CD4-positive, alpha-beta T cell treated with Interferon gamma for 1 hour (primary cell): ENCODE results near the gene CUX1.

ENCODE experiments used
- DNase-seq: peaks from one replicate; pipeline ENCODE4 v3.0.0-alpha.2; 2020

CUX1 gene

DNA sequence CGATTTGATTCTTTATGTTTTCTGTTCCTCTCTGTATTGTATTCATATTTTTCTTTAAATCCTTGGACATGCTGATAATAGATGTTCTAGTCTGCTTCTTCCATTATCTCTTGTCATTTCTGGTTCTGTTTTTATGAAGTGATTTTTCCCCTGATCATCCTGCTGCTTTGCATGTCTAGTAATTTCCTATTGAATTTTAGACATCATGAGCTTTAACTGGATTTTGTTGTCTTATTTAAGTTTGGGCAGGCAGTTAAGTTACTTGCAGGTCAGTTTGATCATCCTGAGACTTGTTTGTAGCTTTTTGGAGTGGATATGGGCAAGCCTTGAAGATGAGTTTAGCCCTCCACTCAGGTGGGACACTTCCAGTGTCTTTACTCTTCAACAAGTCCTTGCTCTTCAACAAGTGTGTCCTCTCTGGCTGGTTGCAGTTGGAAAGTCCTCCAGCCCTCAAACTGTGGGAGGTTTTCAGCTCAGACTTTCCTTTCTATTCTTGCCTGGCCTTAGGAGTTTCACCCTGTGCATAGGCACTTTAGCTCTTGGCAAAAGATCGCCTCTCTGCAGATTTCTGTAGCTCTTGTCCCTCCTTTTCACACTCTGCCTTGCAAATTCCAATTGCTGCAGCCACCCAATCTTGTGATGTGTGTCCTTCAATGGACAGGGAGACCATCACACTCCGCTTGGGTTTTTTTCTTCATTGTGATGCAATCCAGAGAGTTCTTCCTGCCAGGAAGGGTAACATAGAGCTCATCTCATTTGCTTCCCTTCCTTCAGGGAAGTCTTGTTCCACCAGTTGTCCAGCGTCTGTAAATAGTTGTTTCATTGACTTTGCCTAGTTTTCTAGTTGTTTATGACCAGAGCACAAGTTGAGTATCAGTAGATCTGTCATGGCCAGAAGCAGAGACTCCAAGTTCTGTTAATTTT lies 272.0 kb downstream of the CUX1 start:
- DNase-seq: no peak

DNA sequence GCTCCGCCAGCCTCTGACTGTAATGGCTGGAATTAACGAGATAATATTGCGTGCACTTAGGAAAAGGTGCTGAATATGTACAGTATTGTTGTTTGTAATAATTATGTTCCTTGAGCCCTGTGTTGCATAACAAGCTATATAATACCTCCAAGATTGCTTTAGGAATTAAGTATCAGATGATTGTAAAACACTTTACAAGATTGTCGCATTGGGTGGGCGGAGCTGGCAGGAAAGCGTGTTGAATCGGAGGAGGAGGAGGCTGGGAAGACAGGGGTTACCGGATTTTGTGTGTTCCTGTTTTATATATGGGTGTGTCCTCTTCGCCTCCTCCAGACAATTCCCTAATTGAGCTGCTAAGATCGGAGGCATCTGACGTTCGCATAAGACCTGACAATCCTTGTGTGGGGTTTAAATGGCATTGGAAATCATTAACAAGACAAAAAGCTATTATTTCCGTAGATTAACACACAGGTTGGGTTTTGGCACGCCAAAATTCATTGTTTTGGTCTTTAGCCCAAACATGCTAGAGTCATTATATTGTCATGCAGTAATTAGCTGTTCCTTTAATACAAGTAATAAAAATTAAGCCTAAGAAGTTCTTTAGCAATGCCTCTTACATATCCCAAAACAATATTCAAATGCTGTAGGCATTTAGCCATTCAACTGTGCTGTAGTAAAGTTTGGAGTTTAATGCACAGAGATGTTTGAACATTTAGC lies 276.3 kb downstream of the CUX1 start:
- DNase-seq: no peak

DNA sequence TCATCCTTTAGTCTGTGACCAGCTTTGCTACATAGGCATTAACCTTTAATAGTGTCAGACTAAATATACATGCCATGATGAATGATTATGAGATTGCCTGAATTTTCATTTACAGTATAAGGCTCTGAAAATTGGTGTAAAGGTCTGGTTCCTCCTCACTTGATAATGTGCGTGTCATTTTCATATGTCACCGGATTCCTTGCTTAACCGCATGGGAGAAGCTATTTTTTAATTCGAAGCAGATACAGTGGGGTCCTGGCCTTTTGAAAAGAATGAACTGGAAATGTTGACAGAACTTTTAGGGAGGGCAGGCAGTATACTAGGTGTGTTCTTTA lies 276.9 kb downstream of the CUX1 start:
- no peak for DNase-seq

DNA sequence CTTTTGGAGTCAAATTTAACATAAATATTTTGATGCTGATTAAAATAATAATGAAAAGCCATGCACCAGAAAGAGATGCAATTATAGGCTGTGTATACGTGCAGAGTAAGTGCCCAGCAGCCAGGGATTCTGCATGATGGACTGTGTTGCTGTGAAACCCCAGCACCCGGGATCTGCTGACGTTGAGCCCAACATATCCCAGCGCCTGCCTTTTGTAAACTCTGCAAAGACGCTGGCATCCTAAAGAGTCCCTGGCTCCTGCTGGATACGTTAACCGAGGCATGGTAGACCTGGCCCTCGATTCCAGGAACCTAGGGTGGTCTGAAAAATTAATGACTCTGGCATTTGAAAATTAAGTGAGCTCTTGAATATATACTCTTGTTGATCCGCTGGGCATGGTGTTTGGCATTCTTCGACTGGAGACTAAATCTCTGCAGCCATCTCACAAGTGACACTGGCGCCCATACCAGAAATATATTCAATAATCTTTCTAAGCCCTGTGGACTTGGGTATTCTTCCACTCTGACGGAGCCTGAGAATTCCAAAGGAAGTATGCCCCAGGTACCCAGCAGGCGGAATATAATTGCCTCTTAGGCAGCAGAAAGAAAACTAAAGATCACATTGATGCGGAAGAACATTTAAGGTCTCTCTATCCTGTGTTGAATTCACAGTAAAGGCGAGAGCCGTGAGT lies 278.0 kb downstream of the CUX1 start:
- DNase-seq: no peak

DNA sequence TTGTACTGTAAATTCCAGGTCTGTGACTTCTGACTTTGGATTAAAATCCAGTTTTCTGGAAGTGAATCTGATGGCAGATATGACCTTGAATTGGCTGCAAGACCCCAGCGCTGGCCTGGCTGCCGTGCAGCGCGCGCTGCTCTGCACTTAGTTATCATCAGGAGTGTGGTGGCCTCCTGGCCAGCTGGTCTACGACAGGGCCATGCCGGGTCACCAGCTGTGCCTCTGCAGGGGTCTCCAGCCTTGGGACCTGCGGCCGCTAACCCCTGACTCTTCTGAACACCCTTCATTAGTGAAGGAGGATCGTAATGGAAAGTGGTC lies 278.5 kb downstream of the CUX1 start:
- DNase-seq: no peak

DNA sequence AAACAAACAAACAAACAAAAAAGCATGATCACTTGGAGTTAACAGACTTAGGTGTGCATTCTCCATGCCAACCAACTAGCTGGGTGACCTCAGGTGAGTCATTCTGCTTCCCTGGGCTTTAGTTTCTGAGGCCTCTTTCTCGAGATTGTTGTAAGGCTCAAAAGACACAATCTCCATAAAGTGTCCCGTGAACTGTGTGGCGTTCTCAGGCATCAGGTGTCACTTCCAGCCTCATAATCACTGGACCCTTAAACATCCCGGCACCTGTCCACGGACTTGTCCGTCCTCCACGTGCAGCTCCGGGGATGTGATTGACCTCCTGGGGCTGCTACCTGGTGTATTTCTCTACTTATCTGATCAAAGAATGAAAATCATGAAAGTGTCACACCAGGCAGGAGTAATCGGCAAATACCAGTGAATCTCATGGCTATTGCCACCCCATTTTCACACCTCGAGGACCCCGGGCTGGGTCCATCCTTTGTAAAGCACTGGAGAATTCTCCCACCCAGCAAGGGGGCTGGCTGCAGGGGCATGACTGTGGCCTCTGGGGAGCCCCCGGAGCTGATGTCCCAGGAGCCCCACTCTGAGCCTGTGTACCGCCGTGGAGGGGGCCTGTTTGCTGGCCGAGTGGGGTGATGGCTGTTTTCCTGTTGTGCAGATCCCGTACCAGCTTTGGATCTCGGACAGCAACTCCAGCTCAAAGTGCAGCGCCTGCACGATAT lies 279.4 kb downstream of the CUX1 start:
- DNase-seq: no peak

DNA sequence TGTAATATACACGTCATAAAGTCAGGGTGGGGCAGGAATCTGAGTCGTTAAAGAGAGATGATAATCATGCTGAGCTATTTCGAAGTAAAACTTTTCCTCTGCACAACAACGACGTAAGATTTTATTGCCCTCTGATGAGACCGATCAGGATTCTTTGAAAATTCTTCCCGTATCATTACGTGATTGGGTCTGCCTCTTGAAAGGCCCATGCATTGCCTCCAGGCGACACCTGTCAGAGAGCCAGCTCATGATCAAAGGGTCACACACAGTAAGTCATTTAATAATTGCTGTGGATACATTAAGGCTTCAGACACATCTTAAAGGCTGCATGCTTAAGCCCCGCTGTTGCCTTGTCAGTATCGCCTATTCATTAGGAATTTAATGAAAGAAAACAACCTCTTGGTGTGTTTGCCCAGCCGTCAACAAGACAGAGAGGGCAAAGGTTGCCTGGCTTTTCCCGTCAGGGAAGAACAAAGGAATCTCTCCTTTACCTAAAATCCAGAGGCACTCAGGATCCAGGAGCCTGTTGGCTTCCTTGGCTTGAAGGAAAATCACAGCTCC lies 280.3 kb downstream of the CUX1 start:
- DNase-seq: no peak

DNA sequence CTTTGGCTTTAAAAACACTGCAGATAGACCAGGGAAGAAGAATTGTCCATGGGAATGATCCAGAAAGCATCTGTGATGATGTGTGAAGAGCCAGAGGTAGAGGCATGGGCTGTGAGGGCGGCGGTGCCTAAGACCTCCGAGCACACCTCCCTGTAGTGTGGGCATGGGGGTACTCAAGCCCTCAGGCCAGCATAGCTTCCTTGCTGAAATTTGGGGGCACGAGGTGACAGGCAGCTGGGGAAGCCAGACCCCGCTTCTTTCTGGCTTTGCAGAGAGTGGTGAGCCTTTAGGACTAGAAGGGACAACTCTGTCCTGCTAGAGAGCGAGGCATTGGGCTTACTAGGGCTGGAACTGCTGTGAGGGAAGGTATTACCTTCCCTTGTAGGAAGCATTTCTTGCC lies 281.6 kb downstream of the CUX1 start:
- DNase-seq: no peak

DNA sequence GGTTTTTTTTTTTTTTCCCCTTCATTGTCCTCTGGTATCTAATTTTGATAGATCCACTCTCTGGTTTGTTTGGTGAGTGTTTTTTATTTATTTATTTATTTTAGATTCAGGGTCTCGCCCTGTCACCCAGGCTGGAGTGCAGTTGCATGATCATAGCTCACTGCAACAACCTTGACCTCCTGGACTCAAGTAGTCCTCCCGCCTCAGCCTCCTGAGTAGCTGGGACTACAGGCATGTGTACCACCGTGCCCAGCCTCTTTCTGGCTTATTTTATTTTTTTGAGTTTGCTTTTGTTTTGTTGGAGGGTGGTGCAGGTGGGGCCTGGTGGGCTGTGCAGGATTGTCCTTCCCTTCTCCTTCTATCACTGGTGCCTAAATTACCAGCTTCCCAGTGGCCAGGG lies 282.0 kb downstream of the CUX1 start:
- DNase-seq: no peak

DNA sequence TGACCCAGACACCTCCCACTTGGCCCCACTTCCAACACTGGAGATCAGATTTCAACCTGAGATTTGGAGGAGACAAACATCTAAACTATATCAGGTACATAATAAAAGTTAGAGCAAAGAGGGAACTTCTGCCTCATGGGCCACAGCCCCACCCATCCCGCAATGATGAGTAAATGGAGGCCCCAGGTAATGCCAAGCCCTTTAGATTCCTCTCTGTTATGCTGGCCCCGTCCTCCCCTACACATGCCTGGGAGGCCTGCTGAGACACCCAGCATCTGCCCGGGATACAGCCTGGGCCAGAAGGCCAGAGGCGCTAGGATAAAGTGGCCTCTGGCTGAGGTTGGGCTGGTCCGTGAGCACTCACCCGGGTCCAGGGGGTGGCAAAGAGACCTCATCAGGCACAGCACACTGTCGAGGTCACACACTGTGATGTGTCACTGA lies 283.7 kb downstream of the CUX1 start:
- no peak for DNase-seq

DNA sequence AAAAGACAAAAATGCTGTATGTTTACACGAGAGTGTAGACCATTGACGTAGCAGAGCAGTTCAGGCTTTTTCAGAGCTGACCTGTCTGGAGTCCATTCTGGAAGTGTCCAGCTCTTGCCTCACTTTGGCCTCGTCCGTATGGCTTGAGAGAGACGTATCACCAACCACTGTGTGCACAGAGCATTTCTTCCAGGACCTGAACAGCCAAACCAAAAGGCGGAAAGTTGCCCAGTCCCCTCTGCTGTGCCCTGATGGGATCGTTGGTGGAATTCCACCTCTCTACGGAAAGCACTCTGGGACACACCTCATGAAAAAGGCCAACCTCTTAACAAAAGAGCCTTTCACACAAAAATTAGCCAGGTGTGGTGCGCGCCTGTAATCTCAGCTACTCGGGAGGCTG lies 284.5 kb downstream of the CUX1 start:
- DNase-seq: no peak

DNA sequence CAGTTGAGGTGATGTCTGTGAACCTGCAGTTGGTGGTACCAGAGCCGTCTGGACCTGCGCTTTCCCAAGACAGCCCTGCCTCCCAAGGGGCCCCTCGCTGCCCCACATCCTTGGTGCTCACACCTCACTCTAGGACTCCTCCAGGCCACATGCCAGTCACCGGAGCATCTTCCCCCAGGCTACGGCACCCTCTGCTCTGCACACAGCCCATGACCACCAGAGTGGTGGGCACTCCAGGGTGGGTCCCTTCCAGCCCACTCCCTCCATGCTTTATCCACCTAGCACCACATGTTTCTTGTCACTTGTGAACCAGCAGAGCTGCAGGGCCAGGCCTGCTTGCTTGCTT lies 285.6 kb downstream of the CUX1 start:
- DNase-seq: no peak

DNA sequence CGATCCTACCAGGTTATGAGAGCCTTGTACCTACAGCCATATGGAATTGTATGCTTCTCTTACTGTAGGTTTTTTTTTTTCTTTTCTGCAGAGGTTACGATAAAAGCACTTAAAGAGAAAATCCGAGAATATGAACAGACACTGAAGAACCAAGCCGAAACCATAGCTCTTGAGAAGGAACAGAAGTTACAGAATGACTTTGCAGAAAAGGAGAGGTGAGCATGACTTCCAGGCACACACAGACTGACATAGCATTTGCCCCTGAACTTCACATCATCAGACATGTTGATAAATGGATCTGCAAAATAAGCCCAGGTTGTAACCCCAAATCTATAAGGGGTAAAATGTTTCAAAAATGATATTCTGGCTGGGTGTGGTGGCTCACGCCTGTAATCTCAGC lies 286.8 kb downstream of the CUX1 start:
- DNase-seq: no peak

DNA sequence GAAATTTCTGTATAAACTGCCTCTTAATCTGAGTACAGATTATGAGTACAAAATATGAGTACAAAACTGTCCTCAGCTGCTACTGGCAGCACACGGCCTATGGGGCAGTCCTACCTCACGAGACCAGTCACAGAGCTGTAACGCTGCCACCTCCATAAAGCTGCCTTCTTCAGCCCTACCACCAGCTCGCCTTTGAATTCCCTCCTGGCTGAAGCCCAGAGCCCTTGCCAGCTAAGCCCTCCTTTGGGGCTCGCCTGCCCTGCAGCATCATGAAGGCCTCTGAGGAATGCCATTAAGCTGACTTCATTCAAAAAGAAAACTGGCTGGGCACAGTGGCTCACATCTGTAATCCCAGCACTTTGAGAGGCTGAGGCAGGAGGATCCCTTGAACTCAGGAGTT lies 289.2 kb downstream of the CUX1 start:
- no peak for DNase-seq

DNA sequence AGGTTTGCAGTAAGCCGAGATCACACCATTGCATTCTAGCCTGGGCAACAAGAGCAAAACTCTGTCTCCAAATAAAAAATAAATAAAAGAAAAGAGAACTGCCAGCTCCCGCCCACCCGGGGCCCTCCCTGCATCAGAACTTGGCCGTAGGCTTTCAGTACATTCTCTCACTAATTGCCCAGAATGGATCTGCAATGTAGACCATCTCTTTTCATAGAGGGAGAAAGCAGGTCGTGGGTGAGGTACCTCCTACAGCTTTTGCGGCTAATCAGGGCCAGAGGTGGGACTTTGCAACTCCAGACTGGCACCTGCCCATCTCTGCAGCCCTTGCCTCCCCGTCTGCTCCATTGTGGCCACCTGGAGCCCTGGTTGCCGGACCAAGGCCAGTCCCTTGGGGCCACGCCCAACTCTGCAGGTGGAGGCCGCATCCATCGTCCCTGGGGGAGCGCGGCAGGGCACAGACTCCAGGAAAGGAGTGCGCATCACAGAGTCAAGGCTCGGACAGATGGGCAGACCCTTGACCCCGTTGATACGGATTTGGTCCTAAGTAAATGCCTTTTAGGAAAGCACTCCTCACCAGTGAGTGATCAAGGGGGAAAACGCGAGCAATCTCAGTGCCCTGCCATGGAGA lies 290.2 kb downstream of the CUX1 start:
- no peak for DNase-seq

DNA sequence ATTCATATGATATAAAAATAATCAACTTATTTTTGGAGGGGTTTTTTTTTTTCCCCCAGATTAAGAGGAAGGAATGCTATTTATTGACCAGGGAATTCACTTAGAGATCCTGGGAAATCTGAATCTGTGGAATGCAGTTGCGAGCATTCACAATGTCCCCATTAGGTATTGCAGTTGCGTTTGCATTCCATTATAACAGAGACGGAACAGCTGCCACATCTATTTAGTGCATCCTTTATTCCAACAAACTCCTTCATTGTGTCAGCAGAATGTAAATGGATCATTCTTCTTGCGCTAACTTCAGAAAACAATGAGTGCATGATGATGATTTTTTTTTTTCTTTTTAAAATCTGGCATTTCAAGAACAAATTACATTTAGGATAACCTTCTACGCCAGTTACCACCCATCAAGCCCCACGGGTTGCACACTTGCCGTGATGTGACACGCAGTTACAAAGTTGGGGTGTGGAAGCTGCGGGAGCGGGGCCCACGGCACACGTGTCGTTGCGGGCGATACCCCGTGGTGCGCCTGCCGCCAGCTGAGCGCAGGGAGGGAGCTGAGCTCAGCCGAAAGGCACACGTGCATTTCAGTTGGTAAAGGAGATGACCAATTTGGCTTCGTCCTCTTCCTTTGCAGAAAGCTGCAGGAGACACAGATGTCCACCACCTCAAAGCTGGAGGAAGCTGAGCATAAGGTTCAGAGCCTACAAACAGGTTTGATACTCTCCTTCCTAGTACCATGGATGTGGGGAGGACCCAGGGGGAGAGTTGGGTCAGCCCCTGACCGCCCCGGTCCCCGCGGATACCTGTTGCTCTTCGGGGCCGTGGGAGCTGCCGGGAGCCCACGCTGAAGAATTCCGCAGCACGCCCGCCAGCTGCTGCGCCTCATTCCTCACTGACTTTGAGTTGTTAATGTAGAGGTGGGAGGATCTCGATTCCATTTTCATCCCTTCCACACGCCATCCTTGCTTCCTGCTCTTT lies 293.9 kb downstream of the CUX1 start:
- no peak for DNase-seq

DNA sequence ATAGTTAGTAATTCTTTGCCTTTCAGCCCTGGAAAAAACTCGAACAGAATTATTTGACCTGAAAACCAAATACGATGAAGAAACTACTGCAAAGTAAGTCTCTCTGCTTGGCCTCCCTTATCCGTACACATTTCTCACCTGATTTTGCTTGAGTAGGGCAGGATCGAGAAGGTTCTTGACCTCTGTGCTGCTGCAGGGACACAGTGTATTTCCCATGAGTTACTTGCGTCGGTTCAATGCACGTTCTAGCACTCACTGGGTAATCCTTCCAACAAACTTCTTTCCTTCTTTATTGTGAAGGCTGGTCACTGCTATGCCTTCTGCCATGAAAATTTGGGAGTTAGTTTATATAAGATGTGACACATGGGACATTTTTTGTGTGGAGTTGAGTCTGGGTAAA lies 297.8 kb downstream of the CUX1 start:
- no peak for DNase-seq

DNA sequence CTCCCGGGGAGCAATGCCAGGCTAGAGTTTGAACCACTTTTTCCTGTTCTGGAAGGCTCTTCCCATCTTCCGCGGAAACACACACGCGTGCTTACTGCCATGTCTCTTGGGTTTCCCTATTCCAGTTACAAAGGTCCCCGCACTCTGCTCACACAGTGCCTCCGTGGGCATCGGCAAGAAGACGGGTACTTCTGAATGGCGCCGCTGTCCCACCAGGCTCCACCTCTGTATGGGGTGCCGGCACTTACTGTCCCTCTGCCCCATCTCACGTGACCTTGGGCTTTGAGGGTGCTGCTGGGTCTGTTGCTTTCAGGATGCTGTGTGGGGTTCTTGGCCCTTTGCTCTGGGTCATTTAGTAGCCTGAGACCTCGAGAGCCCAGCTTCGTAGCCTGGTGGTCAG lies 298.5 kb downstream of the CUX1 start:
- DNase-seq: no peak

DNA sequence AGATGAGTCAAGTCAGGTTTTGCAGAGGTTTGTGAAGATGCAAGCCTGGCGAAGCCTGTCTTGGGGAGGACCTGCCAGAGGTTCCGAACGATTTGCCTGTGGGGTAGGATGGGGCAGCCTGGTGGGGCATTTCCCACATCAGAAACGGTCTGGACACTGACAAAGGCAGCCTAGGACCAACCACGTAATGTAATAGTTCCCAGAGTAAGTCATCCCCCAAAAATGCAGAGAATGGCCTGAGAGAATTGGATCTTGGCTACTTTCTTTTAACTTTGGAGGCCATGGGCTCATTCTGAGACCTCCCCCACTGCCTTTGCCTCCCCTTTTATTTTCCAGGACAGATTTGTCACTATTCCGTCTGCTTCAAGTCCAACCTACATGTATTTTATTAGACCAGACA lies 300.3 kb downstream of the CUX1 start:
- DNase-seq: no peak

DNA sequence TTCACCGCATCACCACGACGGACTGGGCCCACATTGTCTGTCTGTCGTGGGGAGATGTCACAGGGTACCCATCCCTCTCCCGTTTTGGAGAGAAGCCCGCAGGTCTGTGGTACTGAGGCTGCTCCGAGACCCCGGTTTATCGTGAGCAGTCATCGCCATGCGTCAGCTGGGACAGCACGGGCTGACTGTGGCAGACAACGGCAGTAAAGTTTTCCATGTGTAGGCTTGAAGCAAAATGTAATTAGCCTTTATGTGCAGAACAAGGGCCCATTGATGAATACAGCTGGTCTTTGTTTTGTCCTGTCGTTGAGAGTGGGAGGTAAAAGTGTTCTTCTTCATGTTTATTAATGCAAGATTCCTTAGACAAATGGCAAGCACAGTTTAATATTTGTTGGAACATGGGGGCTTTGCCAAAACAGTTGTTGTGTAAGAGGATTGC lies 301.8 kb downstream of the CUX1 start:
- no peak for DNase-seq

DNA sequence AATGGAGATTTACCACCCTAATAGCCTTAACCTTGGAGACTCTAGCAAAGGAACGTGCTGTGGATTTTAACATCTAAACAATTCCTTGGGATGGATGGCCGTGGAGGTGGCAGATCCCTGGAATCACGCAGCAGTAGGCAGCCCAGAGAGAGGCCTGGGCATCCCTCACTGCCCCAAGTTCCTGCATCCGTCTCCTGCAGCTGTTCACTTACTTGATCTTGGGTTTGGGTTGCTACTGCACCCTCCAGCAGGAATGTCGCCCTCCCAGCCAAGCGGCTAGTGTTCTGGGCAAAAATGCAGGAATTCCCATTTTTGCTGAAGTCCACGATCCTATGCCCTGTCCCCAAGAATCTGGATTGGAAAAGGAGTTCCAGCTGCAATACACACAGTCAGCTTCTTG lies 302.5 kb downstream of the CUX1 start:
- no peak for DNase-seq
